ENCODE results near the gene FOXL2.

The FOXL2 gene

DNA sequence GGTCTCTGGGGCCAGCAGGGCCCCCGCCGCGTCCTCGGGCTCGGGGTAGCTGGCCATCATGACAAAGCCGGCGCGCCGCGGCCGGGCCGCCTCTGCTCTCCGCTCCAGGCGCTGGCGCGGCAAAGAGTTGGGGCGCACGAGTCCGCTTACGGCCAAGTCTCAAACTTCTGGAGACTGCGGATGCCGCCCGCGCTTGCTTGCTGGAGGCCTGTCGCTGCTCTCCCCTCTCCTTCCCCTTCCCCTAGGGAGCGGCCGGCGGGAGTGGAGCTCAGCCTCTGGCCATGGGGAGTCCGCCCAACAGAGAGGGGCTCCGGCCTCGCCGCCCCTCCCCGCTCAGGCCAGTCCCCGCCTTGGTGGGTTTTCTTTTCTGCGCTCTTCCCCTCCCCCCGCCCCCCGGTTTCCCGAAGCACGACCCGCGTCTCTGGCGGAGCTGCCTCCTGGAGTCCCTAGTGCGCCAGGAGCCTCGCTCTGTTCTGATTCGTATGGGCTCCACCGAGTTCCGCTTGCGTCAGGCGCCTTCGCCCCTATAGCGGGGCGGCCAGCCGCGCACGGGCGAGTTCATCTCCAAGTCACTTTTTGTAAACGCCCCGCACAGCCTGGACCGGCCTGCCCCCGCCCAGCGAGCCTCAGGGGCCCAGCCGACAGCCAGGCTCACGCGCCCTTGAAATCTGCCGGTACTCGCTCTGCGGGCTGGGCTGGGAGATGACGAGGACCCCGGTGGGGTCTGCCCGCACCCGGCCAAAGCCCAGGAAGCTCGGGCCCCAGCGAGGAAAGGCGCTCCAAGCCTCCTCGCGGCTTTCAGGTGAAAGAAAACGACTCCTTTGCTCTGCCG, at the start of gene FOXL2, which contains the start of gene FOXL2NB:
TSS of gene FOXL2 (minus strand) at position 475 of the 832 bp plus-strand sequence. CDS start at position 60, 415 bp downstream.
TSS of gene FOXL2NB (plus strand) at position 555 of the 832 bp plus-strand sequence. CDS start at position 703, 148 bp downstream.
- DNase-seq (ENCODE audit: low read depth in 2 of 2) = no peak

GRCh38 chr3:138995706-138996105, 48.8 kb upstream of the FOXL2 start:
- DNase-seq (ENCODE audit: low read depth in 2 of 2) = no peak

GRCh38 chr3:138987181-138987580, 40.2 kb upstream of the FOXL2 start:
- no peak for DNase-seq (ENCODE audit: low read depth in 2 of 2)

DNA sequence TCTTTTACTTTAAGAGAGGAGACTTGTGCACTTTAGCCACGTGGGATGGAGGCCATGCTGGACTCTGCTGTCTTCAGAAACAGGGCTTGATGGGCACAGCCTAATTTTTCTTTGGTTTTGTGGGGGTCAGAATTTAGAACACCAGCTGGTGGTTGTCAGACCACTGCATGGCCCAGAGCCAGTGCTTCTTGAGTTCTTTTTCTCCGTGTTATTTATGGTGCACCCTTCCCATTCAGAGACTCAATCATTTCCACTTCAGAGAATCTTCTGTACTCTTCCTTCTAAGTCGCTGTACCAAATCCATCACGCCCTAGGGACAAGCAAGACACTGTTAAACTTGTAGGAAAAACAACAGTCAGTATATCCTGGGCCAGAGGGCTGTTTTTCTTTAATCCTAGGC, 39.0 kb upstream of the FOXL2 start:
- no peak for DNase-seq (ENCODE audit: low read depth in 2 of 2)

DNA sequence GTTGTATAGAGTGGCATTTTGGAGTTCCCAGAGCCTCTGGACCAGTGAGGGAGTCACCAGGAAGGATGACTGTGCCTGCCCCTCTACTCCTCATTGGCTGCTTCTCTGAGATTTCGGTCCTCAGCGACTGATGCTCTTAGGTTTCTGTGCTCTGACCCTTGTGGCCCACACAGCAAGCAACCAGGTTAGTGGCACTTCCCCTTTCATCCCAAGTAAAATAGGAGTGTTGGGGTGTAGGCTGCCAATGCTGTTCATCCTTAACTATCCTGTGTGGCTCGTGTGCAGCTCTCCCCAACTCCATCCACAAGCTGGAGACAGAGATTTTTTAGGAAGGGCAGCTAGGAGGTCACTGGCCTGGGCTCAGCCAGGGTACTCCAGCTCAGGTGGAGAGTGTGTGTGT, 37.9 kb upstream of the FOXL2 start:
- DNase-seq (ENCODE audit: low read depth in 2 of 2) = no peak

DNA sequence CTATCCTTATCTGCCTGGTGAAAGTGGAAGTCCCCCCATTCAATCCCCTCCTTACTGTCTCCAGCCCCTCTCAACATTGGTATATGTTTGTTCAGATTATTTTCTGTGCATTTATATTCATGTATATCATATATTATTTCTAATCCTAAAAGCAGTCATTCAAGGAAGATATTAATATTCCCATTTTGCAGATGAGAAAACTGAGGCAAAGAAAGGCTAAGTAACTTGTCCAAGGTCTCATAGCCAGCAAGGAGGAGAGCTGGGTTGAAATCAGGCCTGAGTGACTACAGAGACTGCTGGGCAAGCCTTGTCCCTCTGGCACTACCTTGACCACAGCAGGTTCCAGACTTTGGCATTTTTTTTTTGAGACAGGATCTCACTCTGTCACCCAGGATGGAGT, 29.1 kb upstream of the FOXL2 start:
- no peak for DNase-seq (ENCODE audit: low read depth in 2 of 2)

- no peak for DNase-seq (ENCODE audit: low read depth in 2 of 2)
Measured at GRCh38 chr3:138975351-138975750, 28.4 kb upstream of the FOXL2 start.

GRCh38 chr3:138974462-138974861, 27.5 kb upstream of the FOXL2 start:
- no peak for DNase-seq (ENCODE audit: low read depth in 2 of 2)

DNA sequence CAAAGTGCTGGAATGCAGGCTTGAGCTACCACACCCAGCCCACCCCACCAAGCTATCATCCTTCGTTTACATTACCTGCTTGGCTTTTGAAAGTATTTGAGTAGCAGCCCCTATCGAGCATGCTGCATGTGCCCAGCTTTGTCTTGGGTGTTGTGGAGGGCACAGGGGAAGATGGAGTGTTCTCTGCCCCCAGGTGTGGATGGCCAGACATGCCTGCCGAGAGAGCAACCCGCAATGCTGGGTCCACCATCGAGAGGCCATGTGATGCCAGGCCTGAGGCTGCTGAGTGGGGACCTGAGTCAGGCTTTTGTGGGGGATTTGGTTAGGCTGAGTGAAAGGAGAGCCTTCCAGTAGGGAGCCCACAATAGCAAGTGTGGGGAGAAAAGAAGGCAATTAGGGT, 26.0 kb upstream of the FOXL2 start:
- no peak for DNase-seq (ENCODE audit: low read depth in 2 of 2)

- no peak for DNase-seq (ENCODE audit: low read depth in 2 of 2)
Measured at GRCh38 chr3:138971766-138972320, 24.9 kb upstream of the FOXL2 start.

DNA sequence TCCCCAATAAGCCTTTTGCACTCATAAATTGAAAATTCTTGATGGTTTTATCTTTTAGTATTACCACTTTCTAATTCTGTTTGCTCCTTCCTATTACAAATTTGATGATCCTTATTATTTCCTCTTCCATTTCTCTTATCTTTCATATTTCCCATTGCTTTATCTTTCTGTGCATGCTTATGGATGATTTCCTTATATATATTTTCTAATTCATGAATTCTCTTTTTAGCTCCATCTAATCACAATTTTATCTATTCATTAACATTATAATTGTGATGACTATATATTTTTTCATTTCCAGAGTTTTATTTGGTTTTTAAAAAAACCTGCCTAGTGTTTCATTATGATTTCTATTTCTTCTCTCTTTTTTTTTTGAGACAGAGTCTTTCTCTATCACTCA, 18.0 kb upstream of the FOXL2 start:
- no peak for DNase-seq (ENCODE audit: low read depth in 2 of 2)

DNA sequence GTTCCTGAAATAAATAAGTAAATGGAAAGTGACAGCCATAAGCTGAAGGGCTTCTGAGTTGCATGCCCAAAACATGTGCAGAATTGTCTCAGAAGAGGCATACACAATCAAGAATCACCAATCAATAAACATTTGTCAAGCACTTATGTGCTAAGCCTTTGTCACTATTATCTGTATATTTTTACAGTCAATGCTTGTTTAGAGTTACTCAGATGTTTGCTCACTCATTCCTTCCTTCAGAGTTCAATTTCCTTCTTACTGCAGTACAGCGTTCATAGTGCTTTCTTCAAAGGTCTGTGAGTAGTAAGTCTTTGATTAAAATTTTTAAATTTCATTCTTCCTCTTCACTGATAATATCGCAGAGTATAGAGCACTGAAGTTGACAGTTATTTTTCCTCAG, 17.3 kb upstream of the FOXL2 start:
- no peak for DNase-seq (ENCODE audit: low read depth in 2 of 2)

DNA sequence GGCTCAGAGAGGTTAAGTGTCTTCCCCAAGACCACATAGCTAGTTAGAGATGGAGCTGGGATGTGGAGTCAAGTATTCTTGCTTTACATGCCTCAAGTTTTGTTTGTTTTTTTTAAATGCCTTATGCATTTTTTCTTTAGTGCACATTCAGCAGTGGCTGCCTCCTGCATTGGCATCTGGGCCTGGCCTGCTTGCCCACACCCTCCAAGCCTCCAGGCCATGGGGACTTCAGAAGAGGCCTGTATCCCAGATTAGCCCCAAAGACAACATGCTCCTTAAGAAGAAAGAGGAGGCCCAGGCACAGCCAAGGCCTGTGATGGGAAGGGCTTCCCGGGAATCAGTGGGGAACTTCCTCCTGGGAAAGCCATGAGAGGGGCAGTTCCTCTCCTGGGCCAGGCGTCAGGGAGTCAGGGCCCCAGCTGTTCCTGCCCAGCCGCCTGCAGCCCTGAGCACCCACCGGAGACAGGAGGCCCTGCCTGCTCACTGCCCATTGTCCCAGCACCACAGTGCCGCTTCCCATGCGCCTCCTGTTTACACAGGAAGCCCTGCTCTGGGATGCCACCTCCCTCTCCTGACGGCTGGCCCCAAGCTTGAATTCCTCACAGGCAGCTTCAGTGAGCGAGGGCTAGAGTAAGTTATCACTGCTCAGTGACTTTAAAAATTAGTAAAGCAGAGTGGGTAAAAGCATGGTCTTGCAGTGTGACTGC, 16.1 kb upstream of the FOXL2 start:
- DNase-seq (ENCODE audit: low read depth in 2 of 2) = no peak

DNA sequence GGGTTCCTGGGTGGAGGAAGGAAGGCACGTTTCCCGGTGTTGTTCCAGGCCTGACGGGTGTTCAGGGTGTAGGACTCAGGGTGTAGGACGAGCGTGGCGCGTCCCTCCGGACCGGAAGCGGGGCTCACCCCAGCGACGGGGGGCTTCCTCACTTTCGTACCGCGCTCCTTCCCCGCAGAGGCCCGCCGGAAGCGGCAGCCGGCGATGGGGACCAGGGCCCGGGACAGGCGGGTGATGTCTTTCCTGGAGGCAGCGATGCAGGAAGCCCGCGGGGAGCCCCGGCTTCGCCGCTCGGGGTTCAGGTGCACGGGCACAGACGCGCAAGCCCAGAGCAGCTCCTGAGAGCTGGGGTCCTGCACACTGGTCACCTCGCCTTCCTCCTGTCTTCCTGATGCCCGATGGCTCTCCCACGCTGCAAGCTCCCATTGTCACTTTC, 13.5 kb upstream of the FOXL2 start:
- no peak for DNase-seq (ENCODE audit: low read depth in 2 of 2)

DNA sequence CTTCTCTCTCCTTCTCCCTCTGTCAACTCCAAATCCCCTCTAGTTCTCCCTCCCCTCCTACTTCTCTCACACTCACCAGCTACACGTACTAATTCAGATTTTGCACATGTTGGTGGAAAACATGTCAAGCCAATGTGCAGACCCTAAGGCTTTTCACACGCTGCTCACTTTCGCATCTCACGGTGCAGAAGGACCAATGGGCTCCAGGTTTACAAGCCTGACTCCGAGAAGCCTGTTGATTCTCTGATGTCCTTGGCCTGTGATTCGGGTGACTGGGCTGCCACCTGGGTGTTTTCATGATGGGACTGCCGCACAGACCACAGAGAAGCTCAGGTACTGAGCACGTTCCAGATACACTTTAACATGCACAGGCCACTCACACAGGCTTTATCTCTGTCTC, 3.8 kb upstream of the FOXL2 start:
- no peak for DNase-seq (ENCODE audit: low read depth in 2 of 2)

DNA sequence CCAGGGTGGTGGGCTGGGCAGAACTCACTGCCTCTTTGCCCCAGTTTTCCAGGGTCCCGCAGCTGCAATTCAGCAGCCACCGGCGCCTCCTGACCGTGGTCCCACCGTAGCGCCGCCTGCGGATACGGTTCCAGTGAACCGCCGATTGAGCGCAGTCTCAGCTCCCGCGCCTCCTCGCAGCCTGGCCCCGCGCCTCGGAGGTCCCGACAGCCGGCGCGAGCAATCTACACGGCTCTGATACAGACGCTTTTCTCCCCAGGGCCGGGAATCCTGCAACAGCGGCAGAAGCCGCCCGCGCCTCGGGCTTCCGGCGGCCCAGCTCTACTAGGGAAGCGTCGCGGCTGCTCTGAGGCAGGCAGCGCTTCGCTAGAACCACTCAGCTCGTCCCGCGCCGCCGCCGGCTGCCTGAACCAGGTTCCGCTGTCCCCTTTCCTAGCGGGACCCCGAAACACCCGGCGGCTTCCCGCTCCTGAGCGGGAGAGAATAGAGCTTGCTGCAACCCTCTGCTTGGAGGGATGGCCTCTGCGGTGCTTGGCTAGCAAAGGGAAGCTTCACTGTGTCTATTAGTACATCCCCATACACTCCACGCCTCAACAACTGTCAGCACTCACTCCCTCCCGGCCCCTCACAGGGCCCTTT, 3.2 kb upstream of the FOXL2 start:
- no peak for DNase-seq (ENCODE audit: low read depth in 2 of 2)

DNA sequence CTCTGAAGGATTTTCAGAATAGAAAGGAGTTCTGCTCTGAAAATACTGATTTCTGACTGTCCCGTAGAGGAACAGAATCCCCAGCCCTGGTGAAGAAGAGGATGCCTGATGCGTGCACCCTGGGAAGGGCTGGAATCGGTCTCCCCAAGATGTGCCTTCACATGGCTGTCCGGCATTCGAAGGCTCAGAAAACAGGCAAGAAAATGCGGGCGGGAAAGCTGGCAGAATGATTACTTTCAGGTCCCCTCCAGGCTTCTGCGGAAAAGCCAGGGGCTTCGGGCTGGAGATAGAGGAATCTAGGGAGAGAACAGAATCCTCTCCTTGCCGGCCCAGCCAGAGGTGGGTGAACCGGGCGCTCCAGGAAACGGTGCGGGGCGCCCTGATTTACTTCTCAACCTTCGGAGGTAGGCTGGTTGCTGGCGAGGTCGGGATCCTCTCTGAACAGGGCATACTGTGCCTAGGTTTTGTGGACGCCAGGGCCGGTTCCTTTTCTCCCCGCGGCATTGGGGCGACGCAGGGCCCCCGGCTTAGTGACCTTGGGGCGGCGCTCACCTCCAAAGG, 2.6 kb upstream of the FOXL2 start:
- no peak for DNase-seq (ENCODE audit: low read depth in 2 of 2)

DNA sequence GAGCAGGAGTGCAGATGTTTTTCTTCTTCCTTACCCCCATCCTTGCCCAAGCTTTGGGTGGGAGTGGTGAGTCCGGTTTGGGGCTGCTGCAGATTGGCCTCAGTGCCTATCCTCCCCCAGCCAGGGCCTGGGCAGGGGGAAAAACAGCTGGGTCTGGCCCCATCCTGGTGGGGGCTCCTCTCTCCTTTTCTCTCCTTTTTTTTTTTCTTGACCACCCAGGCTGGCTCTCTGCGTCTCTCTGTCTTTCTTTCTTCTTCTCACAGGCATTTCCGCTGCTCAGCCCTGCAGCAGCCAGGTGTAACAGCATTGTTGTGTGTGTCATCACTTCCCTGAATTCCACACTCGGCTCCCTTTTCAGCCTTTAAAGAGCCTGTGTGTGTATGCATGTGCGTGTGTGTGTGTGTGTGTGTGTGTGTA, 2.1 kb upstream of the FOXL2 start:
- no peak for DNase-seq (ENCODE audit: low read depth in 2 of 2)

DNA sequence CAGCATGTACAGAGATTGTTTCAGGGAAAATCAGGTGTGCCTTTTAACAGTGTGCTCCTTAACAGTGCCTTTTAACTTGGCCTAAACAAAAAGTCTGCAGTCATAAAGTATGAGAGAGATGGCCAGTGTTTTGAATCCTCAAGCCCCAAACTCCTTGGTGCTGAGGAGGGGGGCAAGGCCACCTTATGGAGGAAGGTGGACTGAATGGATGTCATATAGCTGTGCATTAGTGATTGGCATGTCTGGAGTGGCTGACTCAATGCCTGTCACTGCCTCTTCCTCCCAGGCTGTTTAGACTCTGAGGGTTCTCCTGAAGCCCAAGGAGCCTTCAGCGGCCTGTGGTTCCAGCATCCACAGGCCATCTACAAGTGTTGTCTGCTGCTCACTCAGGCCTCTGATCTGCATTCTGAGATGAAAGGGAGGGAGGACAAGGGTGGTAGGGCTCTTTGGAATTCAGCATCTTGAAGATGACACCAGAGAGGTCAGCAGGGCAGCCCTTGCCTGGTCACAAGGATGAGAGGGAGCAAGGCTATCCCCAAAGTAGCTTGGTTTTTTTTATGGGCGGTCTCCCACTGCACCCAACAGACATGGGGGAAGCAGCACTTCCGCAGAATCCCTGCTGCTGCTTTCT, 1.5 kb upstream of the FOXL2 start:
- DNase-seq (ENCODE audit: low read depth in 2 of 2) = no peak

DNA sequence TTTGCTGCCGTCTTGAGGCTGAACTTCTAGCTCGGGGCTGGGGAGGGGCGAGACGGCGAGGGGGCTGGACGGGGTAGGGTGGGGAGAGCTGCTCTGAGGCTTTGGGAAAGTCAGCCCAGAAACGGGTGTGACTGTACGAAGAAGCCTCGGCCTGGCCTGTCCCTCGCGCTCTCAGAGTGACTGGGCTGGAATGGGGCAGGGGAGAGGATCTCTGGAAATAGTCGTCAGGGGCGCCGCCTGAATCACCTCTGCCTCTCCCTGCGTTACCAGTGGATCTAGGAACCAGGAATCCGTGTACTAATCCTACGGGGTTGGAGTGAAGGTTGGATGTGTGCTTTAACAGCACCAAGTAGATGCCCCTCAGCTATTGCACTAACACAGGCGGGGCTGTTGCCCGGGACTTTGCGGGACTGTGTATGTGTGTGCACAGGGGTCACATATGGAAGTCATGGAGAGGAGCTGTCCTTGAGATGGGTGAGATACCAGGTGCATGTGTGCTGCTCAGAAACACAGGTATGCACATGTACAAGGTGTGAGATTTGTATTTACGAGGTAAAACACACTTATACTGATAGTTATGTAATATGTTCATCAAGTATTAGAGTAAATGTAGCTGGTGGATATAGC, 671 bp upstream of the FOXL2 start:
- DNase-seq (ENCODE audit: low read depth in 2 of 2) = no peak

Measured in stimulated activated CD4-positive, alpha-beta T cell treated with anti-CD3 and anti-CD28 coated beads, Interleukin-1b, Interleukin-23, amount 100 ng/mL, for 4 hours (primary cell).